Brain pericyte (primary cell): ENCODE measurements around the gene HS3ST3A1.
"Not testable (repeated sequence)": the region's sequence is repeated elsewhere in the genome, so short reads cannot be mapped to it uniquely, and the experiment has no call there.

Source experiments
- DNase-seq: peaks from one replicate; pipeline ENCODE4 v3.0.0-alpha.2; 2012; ENCODE audit warnings: low read depth, low spot score

Gene HS3ST3A1

DNA sequence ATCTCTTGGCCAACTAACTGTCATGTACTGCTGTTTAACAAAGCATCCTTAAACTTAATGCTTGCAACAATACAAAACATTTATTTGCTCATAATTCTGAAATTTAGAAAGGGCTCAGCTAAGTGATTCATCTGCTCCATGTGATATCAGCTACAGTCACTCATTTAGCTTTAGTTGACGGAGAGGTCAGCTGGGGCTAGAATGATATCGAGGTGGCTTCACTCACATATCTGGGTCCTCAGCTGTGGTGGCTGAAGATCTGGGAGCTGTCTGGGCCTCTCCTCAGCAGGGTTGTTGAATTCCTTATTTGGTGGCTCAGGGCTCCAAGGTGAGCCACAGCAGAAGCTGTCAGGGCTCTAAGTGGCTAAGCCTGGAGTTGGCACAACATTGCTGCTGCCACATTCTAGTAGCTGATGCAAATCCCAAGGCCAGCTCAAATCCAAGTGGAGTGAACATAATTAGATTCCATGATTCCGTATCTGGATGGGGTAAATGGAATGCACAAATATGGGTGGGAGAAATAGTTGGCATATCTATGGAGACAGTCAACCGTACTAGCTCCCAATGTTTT lies 62.8 kb downstream of the HS3ST3A1 start:
- DNase-seq = no peak

DNA sequence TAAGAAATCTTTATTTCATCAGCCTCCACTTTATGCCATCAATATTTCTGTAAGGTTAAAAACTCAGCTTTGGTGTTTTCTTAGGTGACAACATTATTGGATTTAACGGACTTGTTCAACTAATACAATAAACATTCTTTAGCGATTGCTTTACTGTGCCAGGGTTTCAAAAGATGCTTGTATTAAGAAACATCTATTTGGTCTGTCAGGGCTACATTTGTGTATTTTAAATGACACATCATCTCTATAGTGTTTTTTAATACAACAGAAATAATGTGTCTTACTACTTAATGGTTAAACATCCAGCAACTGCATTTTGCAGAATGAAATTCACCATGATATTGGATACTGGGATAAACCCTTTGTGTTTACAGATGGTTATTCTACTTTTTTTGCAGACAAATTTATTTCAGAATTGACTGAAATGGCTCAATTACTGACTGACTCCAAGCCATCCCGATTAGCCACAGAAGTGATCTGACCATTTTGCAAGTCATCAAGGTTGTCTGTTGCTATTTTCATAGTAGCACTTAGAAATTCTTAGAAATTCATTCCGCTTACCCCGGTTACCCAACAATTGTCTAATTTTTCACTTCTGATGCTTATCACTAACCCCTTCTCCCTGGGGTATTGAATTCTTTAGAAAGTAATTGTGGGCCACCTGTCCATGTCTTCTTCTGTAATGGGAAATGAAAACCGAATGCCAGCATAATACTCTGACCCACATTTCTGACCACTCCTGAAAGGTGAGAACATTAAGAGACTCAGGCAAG lies 63.7 kb downstream of the HS3ST3A1 start:
- DNase-seq = no peak

DNA sequence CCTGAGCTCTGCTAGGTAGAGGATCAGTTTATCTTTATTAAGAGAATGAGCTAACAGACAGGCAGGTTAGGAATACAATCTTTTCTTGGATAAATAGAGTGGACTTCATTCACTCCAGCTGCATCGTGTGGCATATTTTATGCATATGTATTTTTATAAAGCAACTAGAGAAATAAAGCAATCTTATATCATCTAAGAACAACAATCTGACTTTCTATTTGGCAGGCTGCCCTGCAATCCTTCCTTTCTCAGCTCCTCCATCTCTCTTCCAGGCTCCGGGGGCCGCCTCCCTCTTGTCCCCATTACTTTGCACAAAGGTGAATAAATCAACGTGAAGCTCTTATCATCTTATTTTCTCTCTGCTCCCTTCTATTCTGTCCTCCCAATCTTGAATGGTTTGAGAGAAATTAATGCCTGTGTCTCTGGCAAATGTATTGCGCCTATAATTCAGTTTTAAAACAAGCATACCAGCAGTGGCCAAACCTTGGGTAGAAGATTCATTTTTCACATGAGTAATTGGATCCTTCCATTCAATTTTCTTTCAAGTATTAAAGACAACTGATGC lies 64.5 kb downstream of the HS3ST3A1 start:
- DNase-seq = no peak

DNA sequence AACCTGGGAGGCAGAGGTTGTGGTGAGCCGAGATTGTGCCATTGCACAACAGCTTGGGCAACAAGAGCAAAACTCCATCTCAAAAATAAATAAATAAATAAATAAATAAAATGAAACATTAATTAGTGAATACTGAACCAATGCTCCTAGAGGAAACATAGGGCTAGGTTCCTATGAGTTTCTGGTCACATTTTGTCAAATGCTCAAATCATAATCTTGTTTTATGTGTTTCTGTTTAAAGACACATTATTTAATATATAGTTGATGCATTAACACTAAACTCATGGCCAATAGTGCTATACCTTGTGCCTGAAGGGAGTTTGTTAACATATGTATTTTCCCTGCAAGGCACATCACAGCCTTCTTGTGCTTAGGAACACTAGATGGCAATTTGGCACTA lies 66.8 kb downstream of the HS3ST3A1 start:
- DNase-seq = no peak

DNA sequence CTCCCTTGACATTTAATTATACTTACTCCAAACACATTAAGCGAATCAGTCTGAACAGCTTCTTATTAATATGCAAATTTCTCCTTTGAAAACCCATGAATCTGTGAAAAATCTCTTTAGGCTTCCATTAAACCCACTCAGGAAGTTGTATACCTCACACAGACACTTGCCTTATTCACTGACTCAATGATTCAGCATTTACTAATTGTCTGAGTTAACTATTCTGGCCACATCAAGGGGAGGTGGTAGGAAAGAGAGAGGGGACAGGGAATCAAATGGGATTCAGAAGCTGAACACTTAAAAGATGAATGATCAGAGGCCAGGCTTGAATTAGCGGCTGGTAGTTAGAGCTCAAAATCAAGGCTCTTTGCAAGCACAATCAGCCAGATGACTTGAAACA lies 70.0 kb downstream of the HS3ST3A1 start:
- DNase-seq = no peak

DNA sequence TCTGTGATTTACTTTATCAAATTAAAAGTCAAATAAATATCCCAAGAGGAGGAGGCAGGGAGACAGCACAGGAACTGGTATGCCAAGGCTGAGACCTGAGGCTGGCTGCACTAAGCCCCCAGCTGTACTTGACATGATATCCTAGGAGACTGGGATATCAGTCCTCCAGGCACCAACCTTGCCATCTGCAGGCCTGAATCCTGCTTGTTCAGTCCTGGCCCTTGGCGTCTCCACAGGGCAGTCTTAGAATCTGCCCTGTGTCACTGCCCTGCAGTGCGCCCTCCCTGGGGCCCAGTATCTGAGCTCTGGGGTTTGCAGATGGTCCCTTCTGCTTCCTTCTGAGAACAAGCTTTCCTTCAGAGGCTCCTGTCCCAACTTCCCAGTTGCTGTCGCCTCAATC lies 75.9 kb downstream of the HS3ST3A1 start:
- no peak for DNase-seq

DNA sequence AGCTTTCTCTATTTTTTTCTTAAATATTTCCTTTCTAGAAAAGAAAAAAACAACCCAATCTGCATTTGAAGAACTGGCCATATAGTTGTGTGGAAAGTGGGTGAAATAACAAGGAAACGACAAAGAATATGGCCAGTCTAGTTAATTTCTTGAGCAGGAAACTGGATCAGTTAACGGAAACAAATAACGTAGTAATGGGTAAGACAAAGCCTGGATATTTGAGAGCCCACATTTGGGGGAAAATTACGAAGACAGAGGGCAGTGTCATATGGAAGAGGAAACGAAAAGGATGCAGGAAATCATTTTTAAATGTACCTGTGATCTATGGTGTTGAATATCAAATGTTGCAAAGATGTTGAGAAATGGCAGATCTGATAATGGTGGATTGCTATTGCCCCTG lies 78.6 kb downstream of the HS3ST3A1 start:
- DNase-seq = no peak

DNA sequence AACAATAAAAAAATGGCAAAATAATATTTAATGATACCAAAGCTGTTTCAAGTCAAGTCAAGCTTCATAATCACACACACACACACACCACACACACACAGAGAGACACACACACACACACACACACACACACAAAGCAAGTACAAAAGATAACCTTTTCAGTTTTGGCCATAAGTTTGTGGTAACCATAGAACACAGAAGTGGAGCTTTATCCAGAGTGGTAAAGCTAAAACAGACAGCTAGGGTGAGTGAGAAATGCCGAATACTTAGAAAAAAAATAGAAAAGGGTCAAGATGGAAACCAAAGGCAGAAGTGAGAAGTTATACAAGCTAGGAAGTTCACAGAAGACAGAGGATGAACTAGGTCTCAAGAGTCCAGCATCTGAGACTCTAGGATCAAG lies 79.0 kb downstream of the HS3ST3A1 start:
- DNase-seq = no peak

DNA sequence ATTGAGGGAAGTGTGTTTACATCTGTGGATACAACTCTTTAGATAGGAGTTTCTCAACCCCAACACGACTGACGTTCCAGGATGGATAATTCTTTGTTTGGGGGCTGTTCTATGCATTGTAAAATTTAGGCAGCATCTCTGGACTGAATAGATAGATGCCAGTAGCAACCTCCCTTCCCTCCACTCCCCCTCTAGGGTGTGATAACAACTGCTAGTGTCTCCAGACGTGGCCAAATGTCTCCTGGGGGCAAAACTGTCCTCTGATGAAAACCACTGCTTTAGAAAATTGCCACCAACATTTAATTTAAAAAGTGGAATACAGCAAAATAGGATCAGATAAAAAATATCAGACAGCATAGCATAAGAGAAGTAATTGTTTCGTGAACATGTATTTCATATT lies 79.9 kb downstream of the HS3ST3A1 start:
- no peak for DNase-seq

DNA sequence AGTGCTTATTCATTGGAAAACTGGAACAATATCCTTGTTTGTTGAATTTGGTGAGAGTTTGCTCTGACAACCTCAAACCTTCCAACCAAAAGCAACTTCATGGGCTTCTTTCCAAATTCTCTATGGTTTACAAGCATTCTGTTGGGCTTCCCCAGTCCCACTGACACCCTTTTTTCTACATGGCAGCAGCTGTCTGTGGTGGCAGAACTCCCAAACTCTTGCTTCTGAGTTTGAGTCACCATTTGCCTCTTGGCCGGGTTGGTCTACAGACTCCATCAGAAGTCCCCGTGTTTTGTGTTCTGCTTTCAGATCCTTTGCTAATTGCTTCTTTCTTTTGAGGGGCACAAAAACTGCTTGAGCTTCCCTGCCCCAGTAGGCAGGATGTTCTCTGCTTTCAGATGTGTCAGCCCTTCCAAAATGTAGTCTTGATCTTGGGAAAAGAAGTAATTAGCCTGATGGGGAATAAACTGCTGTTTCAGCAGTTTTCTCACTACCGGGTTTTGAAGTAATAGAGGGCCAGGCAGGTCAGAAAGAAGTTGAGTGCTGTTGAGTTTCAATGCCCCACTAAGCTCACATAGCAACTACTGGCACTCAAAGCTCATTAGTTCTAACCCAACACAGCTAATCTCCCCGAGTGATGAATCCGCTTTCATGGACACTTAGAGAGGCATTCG lies 80.7 kb downstream of the HS3ST3A1 start:
- DNase-seq = no peak

DNA sequence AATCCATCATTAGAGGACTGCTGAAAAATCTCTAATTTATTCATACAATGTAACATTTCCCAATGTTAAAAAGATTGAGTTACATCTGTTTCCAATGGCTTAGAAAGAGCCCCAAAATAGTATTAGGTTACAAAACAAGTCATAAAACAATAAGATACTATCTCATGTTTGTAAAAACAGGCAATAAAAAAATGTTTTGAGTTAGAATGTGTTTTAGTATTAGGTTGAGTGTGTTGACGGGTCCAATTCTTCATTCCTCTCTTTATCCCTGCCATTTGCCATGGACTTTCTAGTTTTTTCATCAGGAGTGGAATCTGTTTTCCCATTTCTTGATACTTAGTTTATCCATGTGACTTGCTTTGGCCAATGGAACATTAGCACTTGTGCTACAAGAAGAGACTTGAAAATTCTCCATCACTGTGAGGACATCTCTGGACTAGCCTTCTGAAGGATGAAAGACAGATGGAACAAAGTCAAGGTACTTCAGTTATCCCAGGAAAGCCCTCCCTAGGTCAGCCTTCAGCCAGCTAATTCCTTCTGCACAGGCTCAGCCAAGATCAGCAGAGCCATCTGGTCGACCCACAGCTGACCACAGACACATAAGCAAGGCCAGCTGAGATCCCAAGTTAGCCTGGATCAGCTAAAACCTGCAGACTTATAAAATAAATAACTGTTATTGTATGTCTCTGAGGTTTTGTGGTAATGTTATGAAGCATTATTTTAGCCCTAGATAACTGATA lies 83.3 kb downstream of the HS3ST3A1 start:
- no peak for DNase-seq

DNA sequence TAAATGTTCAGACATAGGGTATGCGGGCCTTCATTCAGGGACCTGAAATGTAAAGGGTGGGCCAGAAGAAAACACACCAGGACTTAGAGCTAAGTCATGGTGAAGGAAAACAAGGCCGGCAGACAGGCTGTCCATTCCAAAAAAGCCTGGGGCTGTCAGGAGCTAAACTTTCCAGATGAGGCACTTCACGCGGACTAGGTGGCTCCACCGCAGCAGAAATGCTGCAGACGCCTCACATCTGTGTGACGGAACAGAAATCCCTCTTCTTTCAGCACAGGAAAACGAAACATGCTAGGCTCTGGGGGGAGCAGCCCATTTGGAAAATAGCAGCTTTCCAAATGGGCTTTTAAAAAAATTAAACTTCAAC lies 88.7 kb downstream of the HS3ST3A1 start:
- no peak for DNase-seq

DNA sequence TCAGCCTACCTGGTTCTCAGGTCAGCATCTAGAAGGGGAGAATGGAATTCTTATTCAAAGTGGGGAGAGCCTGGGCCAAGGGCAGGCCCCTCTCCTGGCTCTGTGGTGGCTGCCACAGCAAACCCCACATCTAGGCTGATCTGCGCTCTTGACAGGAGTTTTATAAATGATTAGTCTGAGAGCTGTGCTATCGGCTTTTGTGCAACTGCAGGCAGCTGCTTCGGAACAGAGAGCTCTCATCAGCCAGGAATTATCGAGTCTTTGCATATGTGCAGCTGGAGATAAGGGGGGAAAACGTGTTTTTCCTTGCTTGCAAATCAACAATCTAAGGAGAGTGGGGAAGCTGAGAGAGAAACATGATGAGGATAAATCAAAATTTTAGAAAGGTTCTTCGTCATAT lies 91.7 kb downstream of the HS3ST3A1 start:
- DNase-seq = no peak

DNA sequence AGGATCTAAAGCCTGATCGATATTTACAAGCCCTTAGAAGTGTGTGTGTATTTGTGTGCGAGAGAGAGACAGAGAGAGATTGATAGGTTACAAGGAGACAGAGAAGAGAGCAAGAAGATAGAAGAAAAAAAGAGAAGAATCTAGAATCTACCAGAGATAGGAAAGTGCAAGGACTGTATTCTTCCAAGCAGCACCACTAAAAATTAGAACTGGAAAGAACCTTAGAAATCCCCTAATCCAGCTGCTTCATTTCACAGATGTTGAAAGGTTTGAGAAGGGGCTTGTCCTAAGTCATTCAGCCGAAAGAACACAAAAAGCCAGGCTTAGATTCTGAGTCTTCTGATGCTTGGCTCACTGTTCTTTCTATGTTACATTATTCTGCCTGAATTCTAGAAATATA lies 92.2 kb downstream of the HS3ST3A1 start:
- DNase-seq = no peak

DNA sequence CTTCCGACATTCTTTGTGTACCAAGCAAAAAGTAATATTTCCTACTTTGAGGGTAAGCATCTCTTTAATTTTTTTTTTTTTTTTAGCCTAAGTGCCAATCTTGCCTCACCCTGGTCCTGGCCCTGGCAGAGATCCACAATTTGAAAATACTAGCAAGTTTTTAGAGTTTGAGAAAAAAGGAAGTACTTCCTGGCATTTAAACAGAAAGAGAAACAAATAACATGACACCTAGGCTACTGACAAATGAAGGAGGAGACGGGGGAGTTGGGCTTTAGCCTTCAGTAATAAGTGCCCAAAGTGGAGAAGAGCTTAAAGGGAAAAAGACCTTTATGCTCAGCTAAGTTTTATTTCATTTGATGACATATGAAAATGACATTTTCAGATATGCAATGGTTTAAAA lies 92.8 kb downstream of the HS3ST3A1 start:
- DNase-seq = no peak

DNA sequence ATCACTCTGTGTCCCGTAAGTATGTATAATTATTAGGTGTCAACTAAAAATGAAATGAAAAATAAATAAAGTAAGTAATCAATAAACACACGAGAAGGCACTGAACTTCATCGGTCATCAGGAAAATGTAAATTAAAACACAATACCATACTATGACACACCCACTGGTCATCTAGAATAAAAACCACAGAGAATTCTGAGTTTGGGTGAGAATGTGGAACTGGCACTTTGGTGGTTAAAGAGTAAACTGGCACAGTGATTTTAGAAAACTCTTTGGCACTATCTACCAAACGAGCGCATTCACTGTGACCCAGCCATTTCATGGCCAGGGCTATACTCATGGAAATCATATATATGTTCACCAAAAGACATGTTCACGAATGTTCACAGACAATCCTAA lies 98.2 kb downstream of the HS3ST3A1 start:
- no peak for DNase-seq

DNA sequence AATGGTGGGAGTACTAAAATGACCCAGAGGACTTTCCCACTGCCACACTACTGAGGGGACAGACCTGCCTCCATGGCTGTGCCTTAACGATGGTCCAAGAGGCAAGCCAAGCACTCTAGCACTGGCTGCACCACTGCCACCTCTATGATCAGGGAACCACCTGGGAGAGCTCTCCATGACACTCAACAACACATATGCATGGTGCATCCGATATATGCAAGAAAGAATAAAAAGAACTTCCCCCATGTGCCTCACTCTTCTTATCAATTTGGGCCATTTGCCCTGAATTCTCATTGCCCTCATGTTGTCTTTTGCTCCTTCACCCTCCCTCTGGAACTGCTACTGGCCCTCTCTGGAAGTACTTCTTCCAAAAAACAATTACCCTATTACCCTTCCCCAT lies 99.5 kb downstream of the HS3ST3A1 start:
- no peak for DNase-seq

DNA sequence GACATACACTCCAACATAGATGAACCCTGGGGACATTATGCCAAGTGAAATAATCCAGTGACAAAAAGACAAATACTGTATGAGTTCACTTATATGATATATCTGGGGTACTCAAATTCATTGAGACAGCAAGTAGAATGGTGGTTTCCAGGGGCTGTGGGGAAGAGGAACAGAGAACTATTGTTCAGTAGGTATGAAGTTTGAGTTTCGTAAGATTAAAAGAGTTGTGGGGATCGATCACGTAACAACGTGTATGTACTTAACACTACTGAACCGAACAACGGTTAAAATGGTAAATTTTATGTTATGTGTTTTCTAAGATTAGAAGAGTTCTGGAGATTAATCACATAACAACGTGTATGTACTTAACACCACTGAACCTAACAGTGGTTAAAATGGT lies 100.8 kb downstream of the HS3ST3A1 start:
- DNase-seq = no peak

DNA sequence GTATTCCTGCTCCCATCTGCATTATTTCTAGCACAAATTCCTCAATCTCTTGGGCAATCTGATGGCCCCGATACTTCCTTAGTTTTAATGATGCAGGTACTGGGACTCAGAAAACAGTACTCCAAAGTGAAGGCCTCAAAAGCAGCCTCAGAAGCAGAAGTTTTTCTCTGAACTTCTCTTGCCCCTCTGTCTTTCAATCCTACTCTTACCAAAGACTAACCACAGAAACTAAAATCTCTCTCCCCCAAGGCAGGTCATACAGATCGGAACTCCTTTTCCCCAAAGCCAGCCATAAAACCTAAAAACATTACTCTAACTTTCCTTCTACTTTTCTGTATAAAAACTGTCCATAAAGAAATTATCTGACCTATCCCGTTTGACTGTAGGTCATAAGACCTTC lies 103.5 kb downstream of the HS3ST3A1 start:
- no peak for DNase-seq

DNA sequence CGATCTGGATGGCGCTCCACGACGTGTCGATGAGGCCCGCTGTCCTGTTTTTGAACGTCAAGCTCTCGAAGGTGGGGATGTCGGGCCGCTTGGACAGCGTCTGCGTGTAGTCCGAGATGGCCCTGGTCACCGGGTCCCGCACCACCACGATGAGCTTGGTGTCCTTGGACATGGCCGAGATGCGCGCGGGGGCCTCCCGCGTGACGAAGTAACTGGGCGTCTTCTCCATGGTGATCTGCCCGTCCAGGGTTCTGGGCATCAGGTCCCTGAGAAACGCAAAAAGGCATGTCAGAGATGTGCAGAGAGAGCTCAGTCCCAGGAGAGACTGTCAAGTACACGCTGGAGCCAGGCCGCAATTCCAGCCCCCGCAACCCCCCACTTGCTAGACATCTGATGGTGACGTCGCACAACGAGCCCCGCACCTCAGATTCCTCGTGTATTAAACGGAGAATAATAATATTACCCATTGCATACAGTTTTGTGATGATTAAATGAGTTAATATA lies 105.1 kb downstream of the HS3ST3A1 start:
- not testable (repeated sequence) for DNase-seq

DNA sequence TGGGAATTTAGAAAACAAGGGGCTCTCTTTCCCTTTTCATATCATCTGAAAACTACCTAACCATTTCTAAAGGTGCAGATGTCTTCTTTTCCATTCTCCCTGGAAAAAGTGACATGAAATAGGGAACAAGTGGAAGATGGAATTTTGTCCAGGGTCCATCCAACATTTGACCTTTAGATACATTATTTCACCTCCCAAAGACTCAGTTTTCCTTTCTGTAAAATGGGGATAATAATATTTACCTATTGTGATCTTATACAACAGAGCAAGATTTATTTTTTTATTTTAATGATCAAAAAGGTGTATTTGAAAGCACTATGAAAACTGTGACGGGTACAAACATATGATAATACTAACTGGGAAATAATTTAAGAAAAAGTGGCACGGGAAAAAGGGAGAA lies 106.3 kb downstream of the HS3ST3A1 start:
- DNase-seq = no peak

DNA sequence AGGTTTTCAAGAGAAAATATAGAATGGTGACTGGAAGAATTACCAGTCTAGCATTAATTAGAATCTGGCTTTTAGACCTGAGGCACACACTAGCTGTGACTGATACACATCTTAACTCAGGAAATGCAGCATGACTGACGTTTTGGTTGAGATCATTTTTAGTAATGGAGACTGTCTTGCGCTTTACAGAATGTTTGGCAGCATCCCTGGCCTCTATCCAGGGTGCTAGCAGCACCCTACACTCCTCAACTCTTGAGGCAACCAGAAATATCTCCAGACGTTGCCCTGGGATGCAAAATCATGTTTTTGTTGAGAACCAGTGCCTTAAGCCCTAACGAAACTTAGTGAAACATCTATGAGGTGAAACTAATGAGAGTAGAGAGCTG lies 109.0 kb downstream of the HS3ST3A1 start:
- no peak for DNase-seq
